ENCODE measurements around the gene LRRIQ3. TPM values are rescaled to one million over a fixed set of nuclear protein-coding genes. Genes with fewer than 3 reads are reported as not detected.
"Not testable (repeated sequence)": the region's sequence is repeated elsewhere in the genome, so short reads cannot be mapped to it uniquely, and the experiment has no call there.

LRRIQ3 gene
- total RNA-seq, 4 donors from 2014 or later, result 0.12 to 0.39 (median 0.21) TPM; not detected in 1

DNA sequence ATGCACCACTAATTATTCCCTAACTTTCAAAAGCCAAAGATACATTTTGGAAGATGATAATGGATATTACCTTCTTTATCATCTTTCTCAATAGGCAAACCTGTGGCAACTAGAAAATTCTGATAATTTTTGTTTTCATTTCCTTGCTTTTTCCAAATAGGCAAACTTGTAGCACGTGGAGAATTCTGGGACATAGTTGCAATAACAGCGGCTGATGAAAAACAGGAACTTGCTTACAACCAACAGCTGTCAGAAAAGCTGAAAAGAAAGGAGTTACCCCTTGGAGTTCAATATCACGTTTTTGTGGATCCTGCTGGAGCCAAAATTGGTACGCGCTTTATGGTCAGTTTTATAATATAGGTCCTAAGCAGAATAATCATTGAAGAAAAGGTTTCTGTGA, 1.5 kb upstream of the LRRIQ3 start:
- DNase-seq (ENCODE audit: low spot score in 2 of 2), result no peak
- TF ChIP-seq POLR2A (IDR thresholded peaks at IDR 0.05), result no peak
- TF ChIP-seq, protein P1, sequence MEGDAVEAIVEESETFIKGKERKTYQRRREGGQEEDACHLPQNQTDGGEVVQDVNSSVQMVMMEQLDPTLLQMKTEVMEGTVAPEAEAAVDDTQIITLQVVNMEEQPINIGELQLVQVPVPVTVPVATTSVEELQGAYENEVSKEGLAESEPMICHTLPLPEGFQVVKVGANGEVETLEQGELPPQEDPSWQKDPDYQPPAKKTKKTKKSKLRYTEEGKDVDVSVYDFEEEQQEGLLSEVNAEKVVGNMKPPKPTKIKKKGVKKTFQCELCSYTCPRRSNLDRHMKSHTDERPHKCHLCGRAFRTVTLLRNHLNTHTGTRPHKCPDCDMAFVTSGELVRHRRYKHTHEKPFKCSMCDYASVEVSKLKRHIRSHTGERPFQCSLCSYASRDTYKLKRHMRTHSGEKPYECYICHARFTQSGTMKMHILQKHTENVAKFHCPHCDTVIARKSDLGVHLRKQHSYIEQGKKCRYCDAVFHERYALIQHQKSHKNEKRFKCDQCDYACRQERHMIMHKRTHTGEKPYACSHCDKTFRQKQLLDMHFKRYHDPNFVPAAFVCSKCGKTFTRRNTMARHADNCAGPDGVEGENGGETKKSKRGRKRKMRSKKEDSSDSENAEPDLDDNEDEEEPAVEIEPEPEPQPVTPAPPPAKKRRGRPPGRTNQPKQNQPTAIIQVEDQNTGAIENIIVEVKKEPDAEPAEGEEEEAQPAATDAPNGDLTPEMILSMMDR (IDR thresholded peaks at IDR 0.05), result no peak
- intact Hi-C loops (cut with DNase I; ENCODE audit: low total_unique reads), result no loop called here
- WGBS, 2 donors, result 73 to 78% methylated on average over 5 of the region's 5 CpGs
- H3K4me3 ChIP-seq (ENCODE audit: low read depth, poor library complexity, severe bottlenecking), result no peak overlapping the region

DNA sequence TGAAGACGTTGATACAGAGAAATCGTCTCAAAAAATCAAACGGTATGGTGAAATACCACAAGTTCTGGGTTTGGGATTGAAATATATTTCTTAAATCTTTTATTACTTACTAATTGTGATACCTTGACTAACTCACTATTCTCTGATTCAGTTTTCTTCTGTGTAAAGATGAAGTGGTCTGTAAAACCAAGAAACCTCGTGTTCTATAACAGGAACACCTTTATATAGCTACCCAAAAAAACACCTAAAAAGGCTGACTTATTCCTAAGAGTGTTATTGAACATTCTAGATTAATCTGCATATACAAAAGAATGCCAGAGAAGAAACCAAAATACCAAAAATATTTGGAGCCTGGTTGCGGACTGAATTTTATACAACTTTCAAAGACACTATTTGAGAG, 721 bp downstream of the LRRIQ3 start:
- H3K4me3 ChIP-seq (ENCODE audit: low read depth, poor library complexity, severe bottlenecking), result no peak overlapping the region
- intact Hi-C loops (cut with DNase I; ENCODE audit: low total_unique reads), result no loop called here
- WGBS, 2 donors, result 74 to 84% methylated on average over 5 of the region's 5 CpGs
- no peak for DNase-seq (ENCODE audit: low spot score in 2 of 2)
- TF ChIP-seq POLR2A (IDR thresholded peaks at IDR 0.05), result no peak
- TF ChIP-seq, protein P1 (IDR thresholded peaks at IDR 0.05), result no peak

DNA sequence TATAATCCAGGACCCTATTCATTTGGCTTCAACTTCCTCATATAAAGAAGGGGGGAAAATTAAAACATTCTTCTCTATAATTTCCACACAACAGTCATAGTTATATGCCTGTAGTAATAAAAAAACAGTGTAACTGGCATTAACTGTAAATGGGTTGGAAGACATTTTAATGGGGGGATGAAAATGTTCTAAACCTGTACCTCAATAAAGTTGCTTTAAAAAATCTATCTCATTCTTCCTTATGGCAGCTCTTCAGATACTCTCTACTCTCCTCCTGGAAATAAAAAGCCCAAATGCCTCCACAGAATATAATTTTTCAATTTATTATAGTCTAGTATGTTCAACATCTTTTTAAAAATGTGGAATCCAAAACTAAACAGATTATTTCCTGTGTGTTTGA, 2.6 kb downstream of the LRRIQ3 start:
- intact Hi-C loops (cut with DNase I; ENCODE audit: low total_unique reads), result no loop called here
- TF ChIP-seq POLR2A (IDR thresholded peaks at IDR 0.05), result no peak
- TF ChIP-seq, protein P1 (IDR thresholded peaks at IDR 0.05), result no peak

DNA sequence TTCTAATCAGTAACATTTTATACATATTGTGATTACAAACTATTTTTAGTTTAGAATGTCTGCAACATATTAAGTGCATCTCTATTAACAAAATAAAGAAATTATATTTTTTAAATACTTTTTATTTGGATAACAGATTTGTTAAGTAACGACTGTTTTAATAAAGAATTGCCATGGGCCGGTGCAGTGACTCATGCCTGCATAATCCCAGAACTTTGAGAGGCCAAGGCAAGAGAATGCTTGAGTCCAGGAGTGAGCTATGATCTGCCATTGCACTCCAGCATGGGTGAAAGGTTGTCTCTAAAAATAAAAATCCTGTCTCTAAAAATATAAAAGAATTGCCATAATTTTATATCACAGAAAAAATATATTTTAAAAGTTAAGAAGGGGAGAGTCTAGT, 4.1 kb downstream of the LRRIQ3 start:
- WGBS, 2 donors, result 40 to 48% methylated on average over 2 of the region's 2 CpGs
- intact Hi-C loops (cut with DNase I; ENCODE audit: low total_unique reads), result no loop called here
- no peak overlapping the region for H3K4me3 ChIP-seq (ENCODE audit: low read depth, poor library complexity, severe bottlenecking)
- TF ChIP-seq, protein P1 (IDR thresholded peaks at IDR 0.05), result no peak
- DNase-seq (ENCODE audit: low spot score in 2 of 2), result no peak

More for the DNA sequence above, 2.6 kb downstream of the LRRIQ3 start:
- DNase-seq (ENCODE audit: low spot score in 2 of 2), result no peak
- H3K4me3 ChIP-seq (ENCODE audit: low read depth, poor library complexity, severe bottlenecking), result no peak overlapping the region

DNA sequence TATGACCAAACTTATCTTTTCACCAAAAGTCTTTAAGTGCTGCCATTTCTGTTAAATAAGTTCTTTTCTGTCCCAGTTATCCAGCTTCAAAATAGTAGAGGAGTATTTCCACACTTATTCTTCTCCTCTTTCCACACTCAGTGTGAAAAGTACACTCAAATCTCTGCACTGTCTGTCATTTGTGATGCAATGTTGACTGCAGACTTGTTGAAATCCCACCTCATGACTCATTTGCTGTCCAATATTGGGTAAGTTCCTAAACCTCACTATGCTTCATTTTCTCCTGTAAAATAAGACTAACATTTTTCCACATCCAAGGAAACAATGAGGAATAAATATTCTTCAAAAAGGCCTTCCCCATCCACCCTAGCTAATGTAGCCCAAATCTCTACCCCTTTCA, 17.5 kb downstream of the LRRIQ3 start:
- TF ChIP-seq, protein P1 (IDR thresholded peaks at IDR 0.05), result no peak
- TF ChIP-seq POLR2A (IDR thresholded peaks at IDR 0.05), result no peak
- DNase-seq (ENCODE audit: low spot score in 2 of 2), result no peak
- intact Hi-C loops (cut with DNase I; ENCODE audit: low total_unique reads), result no loop called here
- H3K4me3 ChIP-seq (ENCODE audit: low read depth, poor library complexity, severe bottlenecking), result no peak overlapping the region

DNA sequence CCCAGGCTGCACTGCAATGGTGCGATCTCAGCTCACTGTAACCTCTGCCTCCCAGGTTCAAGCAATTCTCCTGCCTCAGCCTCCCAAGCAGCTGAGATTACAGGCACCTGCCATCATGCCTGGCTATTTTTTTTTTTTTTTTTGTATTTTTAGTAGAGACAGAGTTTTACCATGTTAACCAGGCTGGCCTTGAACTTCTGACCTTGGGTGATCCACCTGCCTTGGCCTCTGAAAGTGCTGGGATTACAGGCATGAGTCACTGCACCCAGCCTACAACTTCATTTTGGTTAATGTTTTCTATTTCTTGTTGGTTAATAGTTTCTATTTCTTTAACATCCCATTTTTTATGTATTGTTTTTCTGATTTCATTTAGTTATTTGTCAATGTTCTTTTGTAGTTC, 23.6 kb downstream of the LRRIQ3 start:
- H3K4me3 ChIP-seq (ENCODE audit: low read depth, poor library complexity, severe bottlenecking); intact Hi-C loops (cut with DNase I; ENCODE audit: low total_unique reads); DNase-seq (ENCODE audit: low spot score in 2 of 2): not testable (repeated sequence)
- WGBS, 2 donors, result 72 to 93% methylated on average over 1 of the region's 1 CpG
